Ishikawa (cell line): ENCODE measurements around the gene ATP8A2.

ENCODE experiments used
- CEBPB ChIP-seq: IDR thresholded peaks from 2 replicates; pipeline ENCODE4 v1.6.1; 2012
- EGR1 ChIP-seq: IDR thresholded peaks from 2 replicates; pipeline ENCODE4 v1.6.1; 2012
- EP300 ChIP-seq: IDR thresholded peaks from 2 replicates; pipeline ENCODE4 v1.6.1; 2012; ENCODE audit warnings: borderline replicate concordance
- TAF1 ChIP-seq: IDR thresholded peaks from 2 replicates; pipeline ENCODE4 v1.6.1; 2012; ENCODE audit warnings: low read depth, mild to moderate bottlenecking
- TCF12 ChIP-seq: IDR thresholded peaks from 2 replicates; pipeline ENCODE4 v1.6.1; 2012; ENCODE audit warnings: low read depth

DNA sequence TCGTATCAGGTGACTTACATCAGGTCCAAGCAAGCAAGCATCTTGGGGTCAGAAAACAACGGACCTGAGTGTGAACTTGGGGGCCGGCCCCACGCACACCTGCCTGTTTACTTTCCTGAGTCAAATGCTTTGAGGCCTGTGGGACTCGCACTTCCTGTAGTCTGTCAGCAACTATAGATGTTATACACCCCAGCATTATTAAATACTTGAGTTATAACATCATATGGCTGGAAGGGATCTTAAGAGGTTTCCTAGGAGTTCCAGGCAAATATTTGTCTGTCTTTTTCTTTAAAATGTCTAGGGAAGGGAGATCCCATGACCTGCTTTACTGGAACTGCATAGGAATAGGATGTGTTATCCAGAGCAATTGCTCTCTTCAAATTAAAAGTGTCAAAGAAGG, 399.4 kb downstream of the ATP8A2 start:
- no peak for TF ChIP-seq CEBPB
- no peak for TF ChIP-seq TAF1
- no peak for TF ChIP-seq EP300
- no peak for TF ChIP-seq EGR1
- no peak for TF ChIP-seq TCF12
